Measurements from ENCODE around the gene MFNG.

- TF ChIP-seq CTCF (IDR thresholded peaks at IDR 0.05) (no peak), POLR2AphosphoS5 (IDR thresholded peaks at IDR 0.05; ENCODE audit: low read depth, low read length) (peak; percentile 26; the same call in 1 of the 2 replicates), TCF7L2 (IDR thresholded peaks at IDR 0.05; ENCODE audit: low read depth, low read length) (no peak)
Observed at GRCh38 chr22:37533995-37534394, 47.8 kb upstream of the MFNG start.

All from Panc1 (cell line).